Measurements from ENCODE around the gene C6orf120.

DNA sequence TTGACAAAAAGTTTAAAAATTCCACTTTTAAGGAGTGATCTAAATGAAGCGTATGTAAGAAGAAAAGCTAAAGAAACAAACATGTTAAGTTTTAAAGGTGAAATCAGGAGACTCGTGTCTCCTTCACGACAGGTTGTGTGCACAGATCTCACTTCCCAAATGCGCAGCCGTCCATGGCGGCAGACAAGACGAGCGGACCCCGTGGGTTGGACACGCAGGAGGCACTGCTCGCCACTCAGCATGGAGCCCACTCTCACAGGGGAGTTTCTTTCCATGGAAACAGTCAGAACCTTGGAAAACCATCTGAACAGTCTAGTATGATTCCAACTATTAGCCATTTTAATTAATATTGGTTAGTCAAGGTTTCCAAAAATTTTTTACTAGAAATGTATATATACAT, 49.0 kb upstream of the C6orf120 start:
- TF ChIP-seq, protein P1, sequence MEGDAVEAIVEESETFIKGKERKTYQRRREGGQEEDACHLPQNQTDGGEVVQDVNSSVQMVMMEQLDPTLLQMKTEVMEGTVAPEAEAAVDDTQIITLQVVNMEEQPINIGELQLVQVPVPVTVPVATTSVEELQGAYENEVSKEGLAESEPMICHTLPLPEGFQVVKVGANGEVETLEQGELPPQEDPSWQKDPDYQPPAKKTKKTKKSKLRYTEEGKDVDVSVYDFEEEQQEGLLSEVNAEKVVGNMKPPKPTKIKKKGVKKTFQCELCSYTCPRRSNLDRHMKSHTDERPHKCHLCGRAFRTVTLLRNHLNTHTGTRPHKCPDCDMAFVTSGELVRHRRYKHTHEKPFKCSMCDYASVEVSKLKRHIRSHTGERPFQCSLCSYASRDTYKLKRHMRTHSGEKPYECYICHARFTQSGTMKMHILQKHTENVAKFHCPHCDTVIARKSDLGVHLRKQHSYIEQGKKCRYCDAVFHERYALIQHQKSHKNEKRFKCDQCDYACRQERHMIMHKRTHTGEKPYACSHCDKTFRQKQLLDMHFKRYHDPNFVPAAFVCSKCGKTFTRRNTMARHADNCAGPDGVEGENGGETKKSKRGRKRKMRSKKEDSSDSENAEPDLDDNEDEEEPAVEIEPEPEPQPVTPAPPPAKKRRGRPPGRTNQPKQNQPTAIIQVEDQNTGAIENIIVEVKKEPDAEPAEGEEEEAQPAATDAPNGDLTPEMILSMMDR (IDR thresholded peaks at IDR 0.05): no peak
- TF ChIP-seq EP300 (IDR thresholded peaks at IDR 0.05) (no peak), POLR2A (IDR thresholded peaks at IDR 0.05) (no peak)
